Body of pancreas (tissue), 4 donors: ENCODE data around the gene CAMKK2.

Experiments
- CTCF ChIP-seq, 7 experiments: fragments of 450-650 bp in 4 of 7; fragments of 200-600 bp in 3 of 7; sonication (generic) in 3 of 7; IDR thresholded peaks; one replicate each; pipeline ENCODE4 v1.5.1; 2016 to 2019; ENCODE audit warnings: antibody characterized with exemption in 7 of 7
- POLR2A ChIP-seq, 3 donors: fragments of 450-650 bp; IDR thresholded peaks; one replicate each; pipeline ENCODE4 v1.6.1; 2016; ENCODE audit warnings: antibody characterized with exemption in 3 of 3, mild to moderate bottlenecking in 2 of 3

GRCh38 chr12:121239351-121240061 is 57.0 kb downstream of the CAMKK2 start:
- TF ChIP-seq CTCF (IDR thresholded peaks at IDR 0.05): no peak
- TF ChIP-seq POLR2A (IDR thresholded peaks at IDR 0.05): no peak
